D721Med (cell line): ENCODE measurements around the gene ZFAND3.

ENCODE experiments used
- DNase-seq: peaks from one replicate; pipeline ENCODE4 v3.0.0; 2011; ENCODE audit warnings: low spot score; ENCODE audit not compliant: insufficient read length
- FAIRE-seq: peaks from 2 replicates; lab custom pipeline; 2011; peaks lifted over from hg19 to GRCh38; lab: Jason Lieb, UNC
- CTCF ChIP-seq: IDR thresholded peaks from 2 replicates; pipeline ENCODE4 v1.5.1; 2012; ENCODE audit warnings: mild to moderate bottlenecking, control low read depth; ENCODE audit not compliant: insufficient read depth; ENCODE audit errors: missing control alignments

Gene ZFAND3

GRCh38 chr6:38024908-38025307, 205.4 kb downstream of the ZFAND3 start:
- no peak for DNase-seq
- no peak for FAIRE-seq
- no peak for TF ChIP-seq CTCF

GRCh38 chr6:38025451-38025850, 205.9 kb downstream of the ZFAND3 start:
- TF ChIP-seq CTCF: no peak
- no peak for FAIRE-seq
- DNase-seq: no peak

GRCh38 chr6:38027685-38028373, 208.3 kb downstream of the ZFAND3 start:
- FAIRE-seq: no peak
- no peak for DNase-seq
- TF ChIP-seq CTCF: no peak

- no peak for FAIRE-seq
- no peak for TF ChIP-seq CTCF
- no peak for DNase-seq
Measured at GRCh38 chr6:38030380-38030779, 210.9 kb downstream of the ZFAND3 start.

GRCh38 chr6:38032797-38033196, 213.3 kb downstream of the ZFAND3 start:
- DNase-seq (no peak), FAIRE-seq (no peak)
- no peak for TF ChIP-seq CTCF

GRCh38 chr6:38033442-38033982, 214.0 kb downstream of the ZFAND3 start:
- no peak for DNase-seq
- FAIRE-seq: no peak
- TF ChIP-seq CTCF: no peak

GRCh38 chr6:38034274-38034914, 214.9 kb downstream of the ZFAND3 start:
- DNase-seq: no peak
- peak; percentile 16 for FAIRE-seq
- peak; percentile 40 for TF ChIP-seq CTCF
